Mucosa of rectum (tissue), 2 donors: ENCODE measurements around the gene MYRIP.
A peak's percentile ranks its signal among the peaks of the same experiment; 100 is the strongest.

Source experiments
- H3K27ac ChIP-seq, 2 donors: one replicate each; pipeline ENCODE4 v1.7.0; 2013; ENCODE audit warnings: inconsistent platforms in 2 of 2, low read depth in 2 of 2, low read length in 2 of 2
- H3K27me3 ChIP-seq, 2 donors: one replicate each; pipeline ENCODE4 v1.7.0; 2013; ENCODE audit warnings: low read length in 2 of 2; ENCODE audit not compliant: control insufficient read depth in 2 of 2, insufficient read depth in 2 of 2
- H3K36me3 ChIP-seq, 2 donors: one replicate each; pipeline ENCODE4 v1.7.0; 2013; ENCODE audit warnings: low read length in 2 of 2; ENCODE audit not compliant: control insufficient read depth in 2 of 2, insufficient read depth in 2 of 2
- H3K4me1 ChIP-seq, 2 donors: one replicate each; pipeline ENCODE4 v1.7.0; 2013; ENCODE audit warnings: low read length in 2 of 2, mild to moderate bottlenecking in 1 of 2; ENCODE audit not compliant: control insufficient read depth in 2 of 2, insufficient read depth in 2 of 2
- H3K4me3 ChIP-seq, 2 donors: one replicate each; pipeline ENCODE4 v1.7.0; 2013; ENCODE audit warnings: low read length in 2 of 2
- H3K9ac ChIP-seq, 2 donors: one replicate each; pipeline ENCODE4 v1.7.0; 2013; ENCODE audit warnings: low read length in 2 of 2, low read depth in 1 of 2, mild to moderate bottlenecking in 1 of 2
- H3K9me3 ChIP-seq, 2 donors: one replicate each; pipeline ENCODE4 v1.7.0; 2013; ENCODE audit warnings: low read length in 2 of 2; ENCODE audit not compliant: control insufficient read depth in 2 of 2
- donor health status: healthy.
- donor health status: Normal muscosa, but diverticular disease.

The MYRIP gene

GRCh38 chr3:39941931-39942330 is 132.5 kb downstream of the MYRIP start:
- H3K27me3 ChIP-seq, result no peaks in the 10 kb centered on the region
- H3K27ac ChIP-seq, result no peak overlapping the region
- H3K4me3 ChIP-seq, result no peak overlapping the region
- H3K4me1 ChIP-seq, result no peaks in the 10 kb centered on the region
- no peaks in the 10 kb centered on the region for H3K36me3 ChIP-seq
- H3K9me3 ChIP-seq, result no peaks in the 10 kb centered on the region
- no peak overlapping the region for H3K9ac ChIP-seq

DNA sequence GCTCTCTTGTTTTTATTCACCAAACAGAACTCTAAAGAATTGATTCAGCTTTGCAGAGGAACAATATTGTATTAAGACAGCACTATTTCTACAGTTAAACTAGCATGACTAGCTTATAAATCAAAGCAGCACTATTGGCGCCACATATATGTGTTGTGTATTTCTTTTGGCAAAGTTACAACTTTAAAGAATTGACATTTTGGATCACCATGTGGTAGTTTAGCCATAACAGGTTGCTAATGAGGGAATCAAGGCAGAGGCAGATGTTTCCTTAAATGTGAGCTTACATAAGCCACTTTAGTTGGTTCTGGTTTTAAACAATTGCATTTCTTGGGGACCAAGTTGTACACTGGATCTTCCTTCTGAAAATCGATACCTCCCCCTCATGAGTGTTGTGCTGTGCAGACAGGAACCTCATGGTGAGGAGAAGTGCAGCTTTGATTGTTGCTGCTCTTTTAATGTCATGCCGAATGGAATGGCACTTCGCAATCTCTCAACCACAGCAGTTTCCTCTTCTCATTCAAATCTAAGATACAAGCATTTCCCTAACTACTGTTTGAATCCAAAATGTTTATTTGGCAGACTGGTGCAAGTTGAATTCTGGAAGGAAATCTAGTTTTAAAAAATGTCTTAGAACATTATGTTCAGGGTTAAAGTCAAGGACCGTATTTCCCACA is 151.2 kb downstream of the MYRIP start:
- no peaks in the 10 kb centered on the region for H3K9me3 ChIP-seq
- no peak overlapping the region for H3K27ac ChIP-seq
- no peak overlapping the region for H3K4me3 ChIP-seq
- no peak overlapping the region for H3K9ac ChIP-seq
- no peaks in the 10 kb centered on the region for H3K27me3 ChIP-seq
- H3K36me3 ChIP-seq, result no peaks in the 10 kb centered on the region
- H3K4me1 ChIP-seq, result no peaks in the 10 kb centered on the region

GRCh38 chr3:39961230-39961629 is 151.8 kb downstream of the MYRIP start:
- Histone ChIP-seq H3K4me1 (no peaks in the 10 kb centered on the region), H3K9me3 (no peaks in the 10 kb centered on the region), H3K27ac (peak overlapping the region in 1 of 2 donors; percentile 22), H3K27me3 (no peaks in the 10 kb centered on the region), H3K9ac (no peak overlapping the region), H3K4me3 (no peak overlapping the region), H3K36me3 (no peaks in the 10 kb centered on the region)

DNA sequence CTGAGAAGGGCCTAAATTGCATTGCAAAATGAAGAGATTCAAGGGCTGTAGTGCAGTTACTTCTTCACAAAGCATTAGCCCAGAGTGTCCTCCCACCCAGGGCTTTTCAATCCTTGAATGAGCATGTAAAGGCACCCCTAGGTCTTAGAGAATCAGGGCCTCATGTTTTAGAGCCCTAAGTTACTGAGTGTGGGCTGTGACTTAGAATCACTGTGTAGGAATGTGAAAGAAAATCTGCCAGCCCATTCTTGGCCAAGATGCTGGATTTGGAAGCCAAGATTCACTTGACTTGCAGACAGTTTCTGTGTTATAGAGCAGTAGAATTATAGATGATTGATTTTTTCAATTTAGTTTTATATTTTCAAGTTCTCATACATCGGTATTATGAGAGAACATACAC is 153.2 kb downstream of the MYRIP start:
- Histone ChIP-seq H3K27ac (no peak overlapping the region), H3K27me3 (no peaks in the 10 kb centered on the region), H3K9me3 (no peaks in the 10 kb centered on the region), H3K9ac (no peak overlapping the region), H3K4me3 (no peak overlapping the region), H3K36me3 (no peaks in the 10 kb centered on the region), H3K4me1 (no peaks in the 10 kb centered on the region)

DNA sequence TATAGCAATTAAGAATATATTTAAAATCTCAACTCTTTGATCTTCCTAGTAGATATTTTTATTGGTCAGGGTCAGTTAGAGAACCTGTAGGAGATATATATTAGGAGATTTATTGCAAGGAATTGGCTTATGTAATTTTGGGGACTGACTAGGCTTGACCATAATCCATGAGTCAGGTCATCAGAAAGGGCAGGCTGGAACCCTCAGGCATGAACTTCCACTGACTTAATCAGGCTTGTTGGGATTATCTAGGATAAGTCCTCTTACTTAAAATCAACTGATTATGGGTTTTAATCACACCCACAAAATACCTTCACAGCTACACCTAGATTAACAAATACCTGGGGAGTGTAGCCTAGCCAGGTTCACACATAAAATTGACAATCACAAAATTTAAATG is 156.1 kb downstream of the MYRIP start:
- Histone ChIP-seq H3K9me3 (no peaks in the 10 kb centered on the region), H3K9ac (no peak overlapping the region), H3K4me1 (no peaks in the 10 kb centered on the region), H3K4me3 (no peak overlapping the region), H3K36me3 (no peaks in the 10 kb centered on the region), H3K27ac (no peak overlapping the region), H3K27me3 (no peaks in the 10 kb centered on the region)

DNA sequence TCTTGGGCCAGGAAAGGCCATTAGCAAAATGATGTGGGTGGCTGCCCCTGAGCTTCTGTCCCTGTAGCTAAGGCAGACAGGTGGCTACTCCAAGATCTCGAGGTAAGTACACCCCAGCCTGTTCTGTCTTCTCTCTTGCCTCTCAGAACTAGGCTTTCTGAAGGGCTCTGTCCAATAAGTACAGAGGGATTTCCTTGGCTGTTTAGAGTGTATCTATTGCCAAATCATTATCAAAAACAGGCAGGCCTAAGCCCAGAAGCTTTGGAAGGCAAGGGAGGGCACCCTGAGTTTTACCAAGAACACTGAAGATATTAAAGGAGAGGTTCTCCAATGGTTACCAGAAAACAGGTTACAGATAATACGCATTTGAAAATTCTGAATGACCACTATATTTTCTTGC is 156.6 kb downstream of the MYRIP start:
- H3K27ac ChIP-seq, result no peak overlapping the region
- H3K4me3 ChIP-seq, result no peak overlapping the region
- no peaks in the 10 kb centered on the region for H3K9me3 ChIP-seq
- H3K27me3 ChIP-seq, result no peaks in the 10 kb centered on the region
- H3K4me1 ChIP-seq, result no peaks in the 10 kb centered on the region
- no peaks in the 10 kb centered on the region for H3K36me3 ChIP-seq
- no peak overlapping the region for H3K9ac ChIP-seq

- H3K4me1 ChIP-seq, result no peaks in the 10 kb centered on the region
- no peaks in the 10 kb centered on the region for H3K9me3 ChIP-seq
- no peak overlapping the region for H3K9ac ChIP-seq
- no peaks in the 10 kb centered on the region for H3K36me3 ChIP-seq
- H3K27ac ChIP-seq, result no peak overlapping the region
- H3K4me3 ChIP-seq, result no peak overlapping the region
- no peaks in the 10 kb centered on the region for H3K27me3 ChIP-seq
Measured at GRCh38 chr3:39970982-39971381, 161.6 kb downstream of the MYRIP start.

- no peaks in the 10 kb centered on the region for H3K4me1 ChIP-seq
Measured at GRCh38 chr3:39971559-39972031, 162.2 kb downstream of the MYRIP start.

DNA sequence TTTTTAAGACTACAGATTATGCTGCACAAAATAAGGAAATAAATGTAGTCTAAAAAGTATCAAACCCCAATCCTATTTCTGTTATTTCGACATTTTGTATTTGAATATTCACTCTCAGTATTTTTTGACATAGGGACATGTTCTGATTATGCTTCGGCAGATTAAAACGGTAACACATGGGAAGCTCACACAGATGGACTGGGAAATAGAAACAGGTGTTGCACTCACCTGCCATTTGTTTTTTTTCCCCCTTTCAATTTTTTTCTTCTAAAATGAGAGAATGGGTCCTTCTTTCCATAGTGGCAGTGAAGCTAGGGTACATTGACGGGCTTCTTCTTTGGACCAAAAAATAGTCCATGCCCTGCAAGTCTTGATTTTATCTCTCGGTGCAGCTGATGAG is 163.1 kb downstream of the MYRIP start:
- no peaks in the 10 kb centered on the region for H3K36me3 ChIP-seq
- no peak overlapping the region for H3K4me3 ChIP-seq
- no peaks in the 10 kb centered on the region for H3K9me3 ChIP-seq
- H3K9ac ChIP-seq, result no peak overlapping the region
- no peak overlapping the region for H3K27ac ChIP-seq
- H3K4me1 ChIP-seq, result no peaks in the 10 kb centered on the region
- no peaks in the 10 kb centered on the region for H3K27me3 ChIP-seq

More at GRCh38 chr3:39971559-39972031, 162.2 kb downstream of the MYRIP start:
- no peaks in the 10 kb centered on the region for H3K27me3 ChIP-seq
- H3K9ac ChIP-seq, result no peak overlapping the region
- no peak overlapping the region for H3K27ac ChIP-seq
- no peaks in the 10 kb centered on the region for H3K9me3 ChIP-seq
- H3K4me3 ChIP-seq, result no peak overlapping the region
- H3K36me3 ChIP-seq, result no peaks in the 10 kb centered on the region

DNA sequence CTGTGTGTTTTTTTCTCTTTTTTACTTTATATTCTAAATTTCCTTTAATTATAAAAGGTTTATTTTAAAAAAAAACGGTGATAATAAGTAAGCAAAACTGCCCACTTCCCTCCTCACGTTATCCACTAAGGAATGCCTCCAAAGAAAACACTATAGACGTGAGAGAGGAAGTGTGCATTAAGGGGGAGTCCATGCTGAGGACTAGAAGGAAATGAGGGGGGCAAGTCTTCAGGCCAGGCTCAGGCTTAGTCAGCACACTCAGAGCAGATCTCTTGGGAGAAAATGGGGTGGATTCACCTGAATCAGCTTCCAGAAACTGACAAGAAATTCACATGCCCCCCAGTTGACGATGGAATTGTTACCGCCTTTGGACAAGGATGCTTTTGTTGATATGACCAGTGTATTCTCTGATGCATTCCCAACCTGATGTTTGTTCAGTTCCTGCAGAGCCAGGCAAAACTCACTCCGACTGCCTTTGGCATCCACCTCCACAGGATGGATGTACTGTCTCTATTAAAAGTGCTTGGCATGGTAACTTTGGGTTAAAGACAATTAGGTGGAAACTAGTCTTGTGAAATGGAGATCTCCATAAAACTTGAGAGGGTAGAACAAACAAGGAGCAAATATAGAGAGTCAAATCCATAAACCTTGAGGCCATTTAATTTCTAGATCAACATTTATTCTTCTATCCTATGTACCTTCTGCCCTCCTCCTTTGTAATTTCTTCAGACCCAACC is 167.8 kb downstream of the MYRIP start:
- H3K9me3 ChIP-seq, result no peaks in the 10 kb centered on the region
- no peak overlapping the region for H3K9ac ChIP-seq
- no peaks in the 10 kb centered on the region for H3K27me3 ChIP-seq
- H3K27ac ChIP-seq, result no peak overlapping the region
- H3K36me3 ChIP-seq, result no peaks in the 10 kb centered on the region
- H3K4me3 ChIP-seq, result no peak overlapping the region
- no peaks in the 10 kb centered on the region for H3K4me1 ChIP-seq
